GM12892 (cell line): ENCODE results near the gene DMBX1.

Source experiments
- POLR2AphosphoS5 ChIP-seq: IDR thresholded peaks from 2 replicates; pipeline ENCODE4 v1.6.1; 2011; ENCODE audit warnings: low read depth, low read length, control low read depth
- TAF1 ChIP-seq: IDR thresholded peaks from 2 replicates; pipeline ENCODE4 v1.6.1; 2011; ENCODE audit warnings: low read depth, mild to moderate bottlenecking, control low read depth, low read length, borderline replicate concordance

DNA sequence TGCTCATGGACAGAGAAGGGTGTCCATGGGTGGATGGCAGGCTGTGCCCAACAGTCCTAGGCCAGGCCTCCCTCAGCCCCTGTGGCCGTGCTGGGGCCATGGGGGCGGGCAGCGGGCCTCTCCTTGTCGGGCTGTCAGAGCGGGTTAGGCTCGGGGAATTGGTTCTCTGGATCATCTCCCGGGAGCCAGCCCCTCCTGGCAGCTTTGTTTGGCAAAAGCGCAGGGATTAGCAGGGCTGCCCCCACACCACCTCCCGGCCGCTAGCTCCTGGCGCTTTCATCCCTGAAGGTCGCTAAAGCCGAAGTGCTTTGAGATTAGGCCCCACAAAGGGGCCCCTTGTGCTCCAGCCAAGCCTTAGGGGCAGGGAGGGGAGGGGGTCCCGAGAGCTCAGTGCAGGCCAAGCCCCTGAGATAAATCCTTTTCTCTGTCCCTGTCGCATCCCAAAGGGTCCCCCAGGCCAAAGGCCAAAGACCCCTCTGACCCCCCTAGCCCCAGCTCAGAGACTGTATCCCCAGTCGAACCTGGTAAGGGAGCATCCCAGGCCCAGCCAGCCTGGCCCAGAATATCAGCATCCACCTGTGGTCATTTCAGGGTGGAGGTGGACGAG is 9.8 kb upstream of the DMBX1 start:
- TF ChIP-seq TAF1 = no peak
- TF ChIP-seq POLR2AphosphoS5 = no peak
